Calu3 (cell line): Measurements from ENCODE around the gene PLD4. TPM values are rescaled to one million over a fixed set of nuclear protein-coding genes. Genes with fewer than 3 reads are reported as not detected.

Experiments
- BruUV-seq: library from RNA; stranded (reverse); fragments of 400-500 nt; replicated peaks from 2 replicates; lab custom pipeline; 2021; lab: Mats Ljungman, UMichigan
- CTCF ChIA-PET: fragments of 300-600 bp; sonication (Branson Sonifier 250); formaldehyde crosslinking; loops from one replicate; lab custom pipeline; 2022; ENCODE audit warnings: antibody characterized with exemption; lab: Charles Lee
- DNase-seq: peaks from one replicate; pipeline ENCODE4 v3.0.0; 2022
- H3K27ac Mint-ChIP-seq: one replicate; pipeline ENCODE4 v1.8.0; 2022; ENCODE audit warnings: mixed read lengths; ENCODE audit not compliant: unreplicated experiment
- H3K27me3 Mint-ChIP-seq: one replicate; pipeline ENCODE4 v1.8.0; 2022; ENCODE audit warnings: mixed read lengths; ENCODE audit not compliant: unreplicated experiment
- H3K36me3 Mint-ChIP-seq: one replicate; pipeline ENCODE4 v1.8.0; 2022; ENCODE audit warnings: mild to moderate bottlenecking, moderate library complexity, mixed read lengths; ENCODE audit not compliant: insufficient read depth, unreplicated experiment
- H3K4me1 Mint-ChIP-seq: one replicate; pipeline ENCODE4 v1.8.0; 2022; ENCODE audit warnings: mild to moderate bottlenecking, low read depth, mixed read lengths; ENCODE audit not compliant: unreplicated experiment
- H3K4me3 Mint-ChIP-seq: one replicate; pipeline ENCODE4 v1.8.0; 2022; ENCODE audit warnings: mild to moderate bottlenecking, low read depth, moderate library complexity, mixed read lengths; ENCODE audit not compliant: unreplicated experiment
- H3K9me3 Mint-ChIP-seq: one replicate; pipeline ENCODE4 v1.8.0; 2022; ENCODE audit warnings: low read depth, mixed read lengths; ENCODE audit not compliant: unreplicated experiment
- intact Hi-C: fragments of 100-400 bp; cut with micrococcal nuclease; formaldehyde crosslinking; loops from one replicate; pipeline ENCODE4 v1.10.0; 2022; ENCODE audit not compliant: unreplicated experiment
- total RNA-seq: library from RNA; stranded (reverse); gene quantifications from 2 replicates; pipeline ENCODE4 v1.2.3, GENCODE V29; 2022
- TF ChIP-seq, protein P1 (sequence below): fragments of 200-600 bp; IDR thresholded peaks from one replicate; pipeline ENCODE4 v1.8.0; 2022; ENCODE audit warnings: antibody characterized with exemption; ENCODE audit not compliant: unreplicated experiment

Gene PLD4
- total RNA-seq, 1 experiment from 2014 or later, result 0.09 TPM

DNA sequence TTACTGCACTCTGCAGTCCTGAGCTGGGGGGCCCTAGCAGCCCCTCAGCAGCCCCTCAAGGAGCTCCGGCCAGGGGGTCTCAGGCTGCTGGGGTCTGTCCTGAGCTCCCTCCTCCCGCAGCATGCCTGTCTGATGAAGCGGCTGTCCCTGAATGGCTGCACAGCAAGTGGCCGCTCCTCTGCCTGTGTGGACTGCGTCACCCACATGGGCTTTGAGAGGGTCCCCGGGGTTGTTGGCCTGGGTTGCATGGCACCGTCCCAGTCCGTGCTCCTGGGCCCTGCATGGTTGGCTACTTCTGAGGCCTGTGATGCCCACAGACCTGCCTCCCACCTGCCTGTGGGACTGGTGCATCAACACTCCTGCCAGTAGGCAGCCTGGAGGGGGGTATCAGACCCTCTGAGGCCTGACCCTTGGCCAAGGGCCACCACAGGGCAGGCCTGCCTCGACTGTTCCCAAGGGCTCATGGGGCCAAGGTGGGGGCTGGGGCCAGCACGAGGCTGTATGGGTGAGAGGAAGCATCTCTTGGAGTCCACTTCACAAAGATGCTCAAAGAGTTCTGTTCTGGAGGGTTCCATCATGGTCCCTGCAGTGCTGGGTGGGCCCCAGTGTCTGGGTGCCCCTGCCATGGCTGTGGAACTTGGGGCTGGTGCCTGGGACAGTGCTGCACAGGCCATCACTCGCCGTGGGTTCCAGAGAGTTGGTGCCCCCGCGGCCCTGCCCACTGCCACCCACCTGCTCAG is 47.4 kb upstream of the PLD4 start:
- peaks cover 39% of the 10 kb centered on the region for H3K36me3 Mint-ChIP-seq
- CTCF ChIA-PET, result interaction anchor here (1.1 kb wide), 1 partner anchor 11 kb away, joined by 3 read pairs; no protein-coding TSS in a partner anchor
- intact Hi-C loops, result no loop called here
- peaks cover 13% of the 10 kb centered on the region for H3K4me1 Mint-ChIP-seq
- no peak overlapping the region for H3K27ac Mint-ChIP-seq
- no TSS peak for BruUV-seq
- TF ChIP-seq, protein P1, sequence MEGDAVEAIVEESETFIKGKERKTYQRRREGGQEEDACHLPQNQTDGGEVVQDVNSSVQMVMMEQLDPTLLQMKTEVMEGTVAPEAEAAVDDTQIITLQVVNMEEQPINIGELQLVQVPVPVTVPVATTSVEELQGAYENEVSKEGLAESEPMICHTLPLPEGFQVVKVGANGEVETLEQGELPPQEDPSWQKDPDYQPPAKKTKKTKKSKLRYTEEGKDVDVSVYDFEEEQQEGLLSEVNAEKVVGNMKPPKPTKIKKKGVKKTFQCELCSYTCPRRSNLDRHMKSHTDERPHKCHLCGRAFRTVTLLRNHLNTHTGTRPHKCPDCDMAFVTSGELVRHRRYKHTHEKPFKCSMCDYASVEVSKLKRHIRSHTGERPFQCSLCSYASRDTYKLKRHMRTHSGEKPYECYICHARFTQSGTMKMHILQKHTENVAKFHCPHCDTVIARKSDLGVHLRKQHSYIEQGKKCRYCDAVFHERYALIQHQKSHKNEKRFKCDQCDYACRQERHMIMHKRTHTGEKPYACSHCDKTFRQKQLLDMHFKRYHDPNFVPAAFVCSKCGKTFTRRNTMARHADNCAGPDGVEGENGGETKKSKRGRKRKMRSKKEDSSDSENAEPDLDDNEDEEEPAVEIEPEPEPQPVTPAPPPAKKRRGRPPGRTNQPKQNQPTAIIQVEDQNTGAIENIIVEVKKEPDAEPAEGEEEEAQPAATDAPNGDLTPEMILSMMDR, result no peak
- DNase-seq, result no peak
- no peak overlapping the region for H3K4me3 Mint-ChIP-seq
- H3K27me3 Mint-ChIP-seq, result no peaks in the 10 kb centered on the region
- no peaks in the 10 kb centered on the region for H3K9me3 Mint-ChIP-seq

DNA sequence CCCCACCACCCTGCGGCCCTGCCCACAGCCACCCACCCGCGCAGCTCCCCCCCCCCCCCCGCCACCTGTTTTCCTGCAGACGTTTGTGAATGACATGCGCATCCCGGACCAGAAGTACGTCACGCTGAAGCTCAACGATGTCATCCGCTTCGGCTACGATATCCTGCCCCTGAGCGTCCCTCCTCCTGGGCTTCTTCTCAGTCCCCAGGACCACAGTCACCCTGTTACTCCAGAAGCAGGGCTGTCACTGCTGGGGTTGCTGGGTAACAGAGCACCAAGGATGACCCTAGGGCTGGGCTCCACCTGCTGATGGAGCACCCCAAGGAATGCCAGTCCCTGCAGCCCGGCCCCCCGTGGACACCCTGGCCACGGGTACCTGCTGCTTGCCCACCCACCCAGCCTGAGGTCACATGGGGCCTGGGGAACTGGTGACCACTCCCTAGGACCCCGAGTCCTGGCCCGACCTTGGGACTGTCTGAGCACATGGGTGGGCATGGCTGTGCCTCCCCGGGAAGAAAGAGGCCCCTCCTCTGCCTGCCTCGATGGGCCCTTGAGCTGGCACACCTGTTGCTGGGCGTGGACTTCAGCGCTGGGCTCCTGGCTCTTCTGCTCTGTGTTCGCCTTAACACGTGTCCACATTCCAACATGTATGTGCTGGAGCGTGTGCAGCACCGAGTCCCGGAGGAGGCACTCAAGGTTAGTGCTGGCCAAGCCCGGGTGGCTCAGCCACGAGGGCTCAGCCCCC is 46.7 kb upstream of the PLD4 start:
- DNase-seq, result no peak
- Mint-ChIP-seq H3K4me3 (no peak overlapping the region), H3K4me1 (peaks cover 5% of the 10 kb centered on the region), H3K9me3 (no peaks in the 10 kb centered on the region), H3K36me3 (peaks cover 36% of the 10 kb centered on the region), H3K27me3 (no peaks in the 10 kb centered on the region), H3K27ac (no peak overlapping the region)
- no TSS peak for BruUV-seq
- TF ChIP-seq, protein P1, result no peak
- intact Hi-C loops, result no loop called here
- CTCF ChIA-PET, result no interaction called here

DNA sequence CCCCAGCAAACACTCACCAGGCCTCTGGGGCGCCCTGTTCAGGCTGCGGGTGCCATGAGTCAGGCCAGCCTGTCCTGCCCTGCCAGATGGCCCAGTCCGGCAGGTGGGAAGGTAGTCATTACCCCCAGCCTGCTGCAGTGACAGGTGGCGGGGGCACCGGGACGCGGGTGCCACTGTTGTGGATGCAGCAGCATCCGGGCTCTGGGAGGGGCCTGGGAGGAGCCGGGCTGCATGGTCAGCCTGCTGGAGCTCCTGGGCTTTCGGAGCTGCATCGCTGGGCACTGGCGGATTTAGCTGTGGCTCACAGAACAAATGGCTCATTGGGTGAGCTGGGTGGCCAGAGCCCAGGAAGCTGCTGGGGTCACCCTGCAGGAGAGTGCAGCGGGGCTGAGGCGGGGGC is 46.1 kb upstream of the PLD4 start:
- peaks cover 31% of the 10 kb centered on the region for H3K36me3 Mint-ChIP-seq
- H3K27me3 Mint-ChIP-seq, result no peaks in the 10 kb centered on the region
- no peak overlapping the region for H3K4me3 Mint-ChIP-seq
- no peak overlapping the region for H3K27ac Mint-ChIP-seq
- CTCF ChIA-PET, result no interaction called here
- H3K4me1 Mint-ChIP-seq, result no peaks in the 10 kb centered on the region
- no peaks in the 10 kb centered on the region for H3K9me3 Mint-ChIP-seq
- intact Hi-C loops, result no loop called here
- no peak for DNase-seq
- no TSS peak for BruUV-seq
- TF ChIP-seq, protein P1, result no peak

DNA sequence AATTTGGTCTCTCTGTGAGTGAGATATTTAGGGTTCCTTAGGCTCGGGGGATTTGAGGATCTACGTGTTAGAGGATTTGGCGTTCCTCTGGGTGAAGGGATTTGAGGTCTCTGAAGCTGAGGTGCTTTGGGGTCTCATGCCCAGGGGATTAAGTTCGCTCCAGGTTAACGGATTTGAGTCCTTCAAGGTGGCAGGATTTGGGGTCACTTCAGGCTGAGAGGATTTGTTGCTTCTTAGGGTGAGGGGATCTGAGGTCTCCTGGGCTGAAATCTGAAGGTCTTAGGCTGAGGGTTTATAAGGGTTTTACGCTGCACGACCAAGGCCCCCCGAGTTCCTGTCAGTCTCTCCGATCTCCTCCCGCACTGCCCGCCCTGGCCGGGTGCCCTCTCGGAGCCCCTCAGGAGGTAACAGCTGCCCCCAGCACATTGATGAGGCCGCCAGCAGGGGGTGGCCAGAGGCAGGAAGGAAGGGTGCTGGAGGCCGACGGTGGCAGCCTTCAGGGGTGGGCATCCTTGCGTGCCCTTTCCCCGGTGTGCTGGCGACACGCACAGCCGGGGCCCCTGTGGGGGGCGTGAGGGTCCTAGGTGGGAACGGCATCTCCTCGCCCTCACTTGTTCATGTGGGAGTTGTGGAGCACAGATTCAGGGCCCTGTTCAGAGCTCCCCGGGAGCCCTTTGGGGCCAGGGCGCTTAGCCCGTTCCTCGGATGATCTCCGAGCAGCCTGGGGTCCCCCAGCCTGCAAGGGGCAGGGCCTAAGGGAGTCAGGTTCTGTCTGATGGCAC is 45.3 kb upstream of the PLD4 start:
- intact Hi-C loops, result no loop called here
- TF ChIP-seq, protein P1, result no peak
- Mint-ChIP-seq H3K4me1 (no peaks in the 10 kb centered on the region), H3K9me3 (no peaks in the 10 kb centered on the region), H3K36me3 (peaks cover 31% of the 10 kb centered on the region), H3K27me3 (no peaks in the 10 kb centered on the region), H3K27ac (no peak overlapping the region), H3K4me3 (no peak overlapping the region)
- no peak for DNase-seq
- CTCF ChIA-PET, result no interaction called here
- BruUV-seq, result no TSS peak
